Neural cell (in vitro differentiated cells): ENCODE measurements around the gene PHLPP1. TPM values are rescaled to one million over a fixed set of nuclear protein-coding genes. Genes with fewer than 3 reads are reported as not detected.

Experiments used
- H2AFZ ChIP-seq: fragments of 200-600, 300-800 bp; sonication (generic), shearing (Covaris generic); 2 replicates; pipeline ENCODE4 v1.6.0; 2014; ENCODE audit warnings: low read depth, mild to moderate bottlenecking, antibody characterized with exemption, low read length, moderate library complexity
- H3F3A ChIP-seq: fragments of 200-600 bp; shearing (Covaris generic); 2 replicates; pipeline ENCODE4 v1.6.1; 2016; ENCODE audit warnings: mild to moderate bottlenecking, moderate library complexity, mixed read lengths, antibody characterized with exemption, low read length; ENCODE audit not compliant: insufficient read depth, poor library complexity, severe bottlenecking
- H3K27ac ChIP-seq: fragments of 200-600, 300-800 bp; sonication (generic), shearing (Covaris generic); 2 replicates; pipeline ENCODE4 v1.5.1; 2014; ENCODE audit warnings: mild to moderate bottlenecking, low read length, moderate library complexity
- H3K27me3 ChIP-seq: fragments of 300-800, 200-600 bp; sonication (generic), shearing (Covaris generic); 2 replicates; pipeline ENCODE4 v1.6.0; 2014; ENCODE audit warnings: mild to moderate bottlenecking, low read depth, low read length, moderate library complexity; ENCODE audit not compliant: insufficient read depth
- H3K36me3 ChIP-seq: fragments of 300-800, 200-600 bp; sonication (generic), shearing (Covaris generic); 2 replicates; pipeline ENCODE4 v1.5.1; 2014; ENCODE audit warnings: mild to moderate bottlenecking, antibody characterized with exemption, low read length, moderate library complexity; ENCODE audit not compliant: insufficient read depth
- H3K4me2 ChIP-seq: fragments of 300-800, 200-600 bp; sonication (generic), shearing (Covaris generic); 2 replicates; pipeline ENCODE4 v1.6.0; 2014; ENCODE audit warnings: mild to moderate bottlenecking, low read length
- H3K4me3 ChIP-seq: fragments of 300-800, 200-600 bp; sonication (generic), shearing (Covaris generic); 2 replicates; pipeline ENCODE4 v1.5.1; 2014; ENCODE audit warnings: mild to moderate bottlenecking, low read length, moderate library complexity
- H3K79me2 ChIP-seq: fragments of 200-600 bp; shearing (Covaris generic); replicated peaks from 2 replicates; pipeline ENCODE4 v1.6.0; 2014; ENCODE audit warnings: mild to moderate bottlenecking, low read length, moderate library complexity; ENCODE audit not compliant: insufficient read depth
- H3K9ac ChIP-seq: fragments of 300-800, 200-600 bp; sonication (generic), shearing (Covaris generic); 2 replicates; pipeline ENCODE4 v1.6.1; 2016; ENCODE audit warnings: mild to moderate bottlenecking, low read length, mixed read lengths
- H3K9me2 ChIP-seq: fragments of 200-600 bp; shearing (Covaris generic); 2 replicates; pipeline ENCODE4 v1.6.1; 2016; ENCODE audit warnings: mild to moderate bottlenecking, low read length, mixed read lengths; ENCODE audit not compliant: insufficient read depth
- H3K9me3 ChIP-seq: fragments of 200-600, 300-800 bp; sonication (generic), shearing (Covaris generic); 2 replicates; pipeline ENCODE4 v1.6.1; 2016; ENCODE audit warnings: mild to moderate bottlenecking, mixed run types, low read length, moderate library complexity, mixed read lengths
- H4K20me1 ChIP-seq: fragments of 200-600 bp; shearing (Covaris generic); 2 replicates; pipeline ENCODE4 v1.6.1; 2016; ENCODE audit warnings: mild to moderate bottlenecking, mixed run types; ENCODE audit not compliant: insufficient read depth
- EZH2 ChIP-seq: fragments of 200-600, 300-800 bp; shearing (Covaris generic), sonication (generic); IDR thresholded peaks from 2 replicates; pipeline ENCODE4 v1.6.1; 2014; ENCODE audit warnings: antibody characterized with exemption, low read length, borderline replicate concordance, mild to moderate bottlenecking; ENCODE audit not compliant: insufficient read depth, poor library complexity, severe bottlenecking
- MXI1 ChIP-seq: fragments of 450-650 bp; conservative IDR thresholded peaks from 2 replicates; pipeline ENCODE4 v1.6.1; 2014; ENCODE audit warnings: antibody characterized with exemption, mild to moderate bottlenecking; ENCODE audit not compliant: poor library complexity, severe bottlenecking
- POLR2AphosphoS5 ChIP-seq: IDR thresholded peaks from 2 replicates; pipeline ENCODE4 v1.6.1; 2012
- RAD21 ChIP-seq: fragments of 450-650 bp; conservative IDR thresholded peaks from 2 replicates; pipeline ENCODE4 v1.6.1; 2014; ENCODE audit warnings: antibody characterized with exemption, mild to moderate bottlenecking, moderate library complexity
- SMC3 ChIP-seq: fragments of 450-650 bp; conservative IDR thresholded peaks from 2 replicates; pipeline ENCODE4 v1.6.1; 2014; ENCODE audit warnings: antibody characterized with exemption, mild to moderate bottlenecking, moderate library complexity; ENCODE audit not compliant: poor library complexity
- TAF1 ChIP-seq: IDR thresholded peaks from 2 replicates; pipeline ENCODE4 v1.6.1; 2012; ENCODE audit warnings: low read depth
- polyA plus RNA-seq: library from polyadenylated mRNA; depleted of rRNA; stranded (reverse); fragments of >200 nt; gene quantifications from 2 replicates; pipeline ENCODE4 v1.2.3, GENCODE V29; 2014
- TF ChIP-seq, protein P1 (sequence below): fragments of 450-650 bp; IDR thresholded peaks from 2 replicates; pipeline ENCODE4 v1.5.1; 2014; ENCODE audit warnings: antibody characterized with exemption, mild to moderate bottlenecking, moderate library complexity; ENCODE audit not compliant: poor library complexity, severe bottlenecking
- TF ChIP-seq, protein P2 (sequence below): IDR thresholded peaks from 2 replicates; pipeline ENCODE4 v1.6.1; 2012; ENCODE audit warnings: borderline replicate concordance

PHLPP1 gene
- polyA plus RNA-seq, 1 donor from 2014 or later, result 4.5 TPM

DNA sequence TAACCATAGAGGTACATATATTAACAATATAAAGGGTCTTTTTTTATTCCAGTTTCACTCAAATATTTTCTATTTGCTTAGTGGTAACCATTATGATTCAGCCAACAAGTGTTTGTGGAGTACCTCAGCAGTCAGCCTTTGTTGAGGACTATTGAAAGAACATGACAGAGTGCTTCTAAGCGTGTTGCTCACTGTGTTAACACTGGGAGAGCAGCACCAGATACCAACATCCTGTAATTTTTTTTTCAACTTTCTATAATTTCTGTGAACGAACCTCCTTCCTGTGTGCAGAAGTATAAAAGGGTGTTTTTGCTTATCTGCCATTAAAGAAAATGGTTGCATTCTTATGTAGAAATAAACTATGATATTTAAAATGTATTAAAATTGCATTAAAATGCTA, 239.0 kb downstream of the PHLPP1 start:
- no peak overlapping the region for H3K4me3 ChIP-seq
- no peak overlapping the region for H3K9ac ChIP-seq
- H3K9me2 ChIP-seq, result no peaks in the 10 kb centered on the region
- H3F3A ChIP-seq, result no peaks in the 10 kb centered on the region
- no peak overlapping the region for H3K4me2 ChIP-seq
- no peaks in the 10 kb centered on the region for H3K79me2 ChIP-seq
- H2AFZ ChIP-seq, result no peak overlapping the region
- H3K27ac ChIP-seq, result no peak overlapping the region
- no peaks in the 10 kb centered on the region for H3K9me3 ChIP-seq
- no peaks in the 10 kb centered on the region for H3K27me3 ChIP-seq
- TF ChIP-seq TAF1, result no peak
- TF ChIP-seq, protein P1, sequence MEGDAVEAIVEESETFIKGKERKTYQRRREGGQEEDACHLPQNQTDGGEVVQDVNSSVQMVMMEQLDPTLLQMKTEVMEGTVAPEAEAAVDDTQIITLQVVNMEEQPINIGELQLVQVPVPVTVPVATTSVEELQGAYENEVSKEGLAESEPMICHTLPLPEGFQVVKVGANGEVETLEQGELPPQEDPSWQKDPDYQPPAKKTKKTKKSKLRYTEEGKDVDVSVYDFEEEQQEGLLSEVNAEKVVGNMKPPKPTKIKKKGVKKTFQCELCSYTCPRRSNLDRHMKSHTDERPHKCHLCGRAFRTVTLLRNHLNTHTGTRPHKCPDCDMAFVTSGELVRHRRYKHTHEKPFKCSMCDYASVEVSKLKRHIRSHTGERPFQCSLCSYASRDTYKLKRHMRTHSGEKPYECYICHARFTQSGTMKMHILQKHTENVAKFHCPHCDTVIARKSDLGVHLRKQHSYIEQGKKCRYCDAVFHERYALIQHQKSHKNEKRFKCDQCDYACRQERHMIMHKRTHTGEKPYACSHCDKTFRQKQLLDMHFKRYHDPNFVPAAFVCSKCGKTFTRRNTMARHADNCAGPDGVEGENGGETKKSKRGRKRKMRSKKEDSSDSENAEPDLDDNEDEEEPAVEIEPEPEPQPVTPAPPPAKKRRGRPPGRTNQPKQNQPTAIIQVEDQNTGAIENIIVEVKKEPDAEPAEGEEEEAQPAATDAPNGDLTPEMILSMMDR, result no peak
- TF ChIP-seq RAD21, result no peak
- TF ChIP-seq, protein P2, sequence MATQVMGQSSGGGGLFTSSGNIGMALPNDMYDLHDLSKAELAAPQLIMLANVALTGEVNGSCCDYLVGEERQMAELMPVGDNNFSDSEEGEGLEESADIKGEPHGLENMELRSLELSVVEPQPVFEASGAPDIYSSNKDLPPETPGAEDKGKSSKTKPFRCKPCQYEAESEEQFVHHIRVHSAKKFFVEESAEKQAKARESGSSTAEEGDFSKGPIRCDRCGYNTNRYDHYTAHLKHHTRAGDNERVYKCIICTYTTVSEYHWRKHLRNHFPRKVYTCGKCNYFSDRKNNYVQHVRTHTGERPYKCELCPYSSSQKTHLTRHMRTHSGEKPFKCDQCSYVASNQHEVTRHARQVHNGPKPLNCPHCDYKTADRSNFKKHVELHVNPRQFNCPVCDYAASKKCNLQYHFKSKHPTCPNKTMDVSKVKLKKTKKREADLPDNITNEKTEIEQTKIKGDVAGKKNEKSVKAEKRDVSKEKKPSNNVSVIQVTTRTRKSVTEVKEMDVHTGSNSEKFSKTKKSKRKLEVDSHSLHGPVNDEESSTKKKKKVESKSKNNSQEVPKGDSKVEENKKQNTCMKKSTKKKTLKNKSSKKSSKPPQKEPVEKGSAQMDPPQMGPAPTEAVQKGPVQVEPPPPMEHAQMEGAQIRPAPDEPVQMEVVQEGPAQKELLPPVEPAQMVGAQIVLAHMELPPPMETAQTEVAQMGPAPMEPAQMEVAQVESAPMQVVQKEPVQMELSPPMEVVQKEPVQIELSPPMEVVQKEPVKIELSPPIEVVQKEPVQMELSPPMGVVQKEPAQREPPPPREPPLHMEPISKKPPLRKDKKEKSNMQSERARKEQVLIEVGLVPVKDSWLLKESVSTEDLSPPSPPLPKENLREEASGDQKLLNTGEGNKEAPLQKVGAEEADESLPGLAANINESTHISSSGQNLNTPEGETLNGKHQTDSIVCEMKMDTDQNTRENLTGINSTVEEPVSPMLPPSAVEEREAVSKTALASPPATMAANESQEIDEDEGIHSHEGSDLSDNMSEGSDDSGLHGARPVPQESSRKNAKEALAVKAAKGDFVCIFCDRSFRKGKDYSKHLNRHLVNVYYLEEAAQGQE, result no peak
- no peak for TF ChIP-seq POLR2AphosphoS5
- no peak for TF ChIP-seq SMC3
- no peak for TF ChIP-seq EZH2
- no peak for TF ChIP-seq MXI1
- no peaks in the 10 kb centered on the region for H4K20me1 ChIP-seq
- H3K36me3 ChIP-seq, result no peaks in the 10 kb centered on the region

DNA sequence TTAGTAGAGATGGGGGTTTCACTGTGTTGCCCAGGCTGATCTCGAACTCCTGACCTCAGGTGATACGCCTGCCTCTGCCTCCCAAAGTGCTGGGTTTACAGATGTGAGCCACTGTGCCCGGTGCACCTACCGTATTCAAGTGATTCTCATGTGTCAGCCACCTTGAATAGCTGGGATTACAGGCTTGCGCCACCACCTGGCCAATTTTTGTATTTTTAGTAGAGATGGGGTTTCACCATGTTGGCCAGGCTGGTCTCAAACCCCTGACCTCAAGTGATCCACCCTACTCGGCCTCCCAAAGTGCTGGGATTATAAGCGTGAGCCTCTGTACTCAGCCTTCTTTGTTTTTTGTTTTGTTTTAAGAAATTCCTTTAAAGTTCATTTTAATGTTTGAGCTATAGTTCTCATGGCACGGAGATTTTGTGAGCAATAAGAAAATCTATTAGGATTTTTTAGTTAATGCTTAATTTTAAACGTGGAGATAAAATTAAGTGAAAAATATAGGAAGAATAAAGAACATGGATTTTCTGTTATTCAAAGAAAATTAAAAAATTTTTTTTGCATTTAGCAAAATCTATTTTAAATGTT, 242.6 kb downstream of the PHLPP1 start:
- H3F3A ChIP-seq, result no peaks in the 10 kb centered on the region
- no peak overlapping the region for H3K4me3 ChIP-seq
- no peaks in the 10 kb centered on the region for H3K9me2 ChIP-seq
- no peaks in the 10 kb centered on the region for H3K9me3 ChIP-seq
- no peak overlapping the region for H3K9ac ChIP-seq
- no peaks in the 10 kb centered on the region for H3K36me3 ChIP-seq
- H3K79me2 ChIP-seq, result no peaks in the 10 kb centered on the region
- H3K4me2 ChIP-seq, result no peak overlapping the region
- no peak overlapping the region for H2AFZ ChIP-seq
- no peak overlapping the region for H3K27ac ChIP-seq
- H4K20me1 ChIP-seq, result no peaks in the 10 kb centered on the region
- H3K27me3 ChIP-seq, result no peaks in the 10 kb centered on the region
- TF ChIP-seq, protein P1, result no peak
- TF ChIP-seq, protein P2, result no peak
- TF ChIP-seq RAD21 (peak; percentile 17), EZH2 (no peak)
